ENCODE data around the gene DAPK1.

The DAPK1 gene

DNA sequence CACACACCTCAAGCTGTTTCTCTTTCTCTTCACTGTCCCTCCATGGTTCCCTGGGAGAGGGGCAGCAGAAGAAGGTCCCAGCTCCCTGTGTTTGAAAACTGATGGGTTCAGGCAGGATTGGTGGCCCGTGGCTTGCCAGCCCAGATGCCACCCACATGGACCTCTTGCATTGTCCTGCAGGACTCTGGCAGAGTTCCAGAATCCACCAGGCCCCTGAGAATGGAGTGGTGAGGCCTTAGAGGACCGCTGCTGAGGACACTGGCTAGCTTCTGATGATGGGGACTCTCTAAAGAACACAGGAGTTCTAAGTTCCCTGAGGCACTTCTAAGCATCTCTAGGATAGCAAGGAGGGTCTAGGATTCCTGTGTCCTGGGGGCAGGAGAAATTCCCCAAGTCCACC, 253.1 kb downstream of the DAPK1 start:
- no peak for DNase-seq

DNA sequence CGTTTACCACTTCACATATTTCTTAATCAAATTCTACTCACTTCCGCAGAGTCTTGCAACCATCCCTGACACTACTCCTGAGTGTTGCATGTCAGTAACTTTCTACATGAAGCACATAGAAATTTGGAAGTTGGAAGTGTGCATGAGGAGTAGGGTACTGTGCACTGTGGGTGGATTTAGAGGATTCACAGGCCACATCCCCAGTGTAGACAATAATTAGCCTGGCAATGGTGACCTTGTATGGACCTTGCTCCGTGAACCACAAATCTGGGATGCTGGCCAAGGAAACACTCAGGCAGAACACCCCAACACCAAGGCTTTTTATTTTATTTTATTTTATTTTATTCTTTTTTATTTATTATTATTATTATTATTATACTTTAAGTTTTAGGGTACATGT, 253.8 kb downstream of the DAPK1 start:
- no peak for DNase-seq

DNA sequence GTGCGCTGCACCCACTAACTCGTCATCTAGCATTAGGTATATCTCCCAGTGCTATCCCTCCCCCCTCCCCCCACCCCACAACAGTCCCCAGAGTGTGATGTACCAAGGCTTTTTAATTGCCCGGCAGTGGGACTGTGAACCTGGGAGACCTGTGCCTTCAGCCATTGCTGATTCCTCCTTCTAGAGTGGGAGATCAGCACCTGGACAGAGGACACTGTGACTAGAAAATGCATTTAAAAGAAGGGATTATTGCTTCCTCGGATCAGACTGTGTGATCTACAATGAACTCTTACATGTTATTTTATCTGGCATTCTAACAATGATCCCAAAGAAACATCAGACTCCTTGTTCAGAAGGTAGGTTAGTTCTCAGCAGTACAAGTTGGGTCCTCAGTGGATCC, 254.2 kb downstream of the DAPK1 start:
- DNase-seq, result no peak

DNA sequence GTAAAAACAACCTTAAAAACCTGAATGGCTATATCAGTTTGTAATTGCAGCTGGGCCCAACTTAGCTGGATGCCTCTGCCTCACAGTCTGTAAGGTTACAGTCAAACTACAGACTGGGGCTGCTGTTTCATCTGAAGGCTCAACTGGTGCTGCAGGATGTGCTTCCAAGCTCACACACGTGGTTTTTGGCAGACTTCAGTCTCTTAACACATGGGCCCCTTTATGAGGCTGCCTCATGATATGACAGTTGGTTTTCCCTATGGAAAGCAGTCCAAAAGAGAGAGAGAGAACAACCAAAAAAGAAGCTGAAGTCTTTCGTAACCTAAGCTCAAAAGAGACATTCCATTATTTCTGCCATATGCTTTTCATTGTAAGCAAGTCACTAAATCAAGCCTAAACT, 255.6 kb downstream of the DAPK1 start:
- peak; percentile 1 for DNase-seq

All from fibroblast of skin of abdomen (primary cell).